Fibroblast of lung (primary cell): ENCODE results near the gene SLC16A8. TPM values are rescaled to one million over a fixed set of nuclear protein-coding genes. Genes with fewer than 3 reads are reported as not detected.
"Not testable (repeated sequence)": the region's sequence is repeated elsewhere in the genome, so short reads cannot be mapped to it uniquely, and the experiment has no call there.

ENCODE experiments used
- DNase-seq, 2 donors: peaks; one replicate each; pipeline versions ENCODE4 v3.0.0 to v3.0.0-alpha.2; 2010; ENCODE audit warnings: low read depth in 2 of 2
- H2AFZ ChIP-seq: 2 replicates; pipeline ENCODE4 v1.5.1; 2012; ENCODE audit warnings: low read length, control low read depth, inconsistent platforms
- H3K27ac ChIP-seq: 2 replicates; pipeline ENCODE4 v1.5.1; 2011; ENCODE audit warnings: low read length, control low read depth; ENCODE audit not compliant: insufficient read depth
- H3K27me3 ChIP-seq: 2 replicates; pipeline ENCODE4 v1.5.1; 2011; ENCODE audit warnings: mild to moderate bottlenecking, low read length; ENCODE audit not compliant: control insufficient read depth, insufficient read depth
- H3K36me3 ChIP-seq: 2 replicates; pipeline ENCODE4 v1.5.1; 2011; ENCODE audit warnings: low read length; ENCODE audit not compliant: control insufficient read depth, insufficient read depth
- H3K4me1 ChIP-seq: 2 replicates; pipeline ENCODE4 v1.5.1; 2011; ENCODE audit warnings: low read length; ENCODE audit not compliant: control insufficient read depth, insufficient read depth; ENCODE audit errors: extremely low read depth
- H3K4me2 ChIP-seq: 2 replicates; pipeline ENCODE4 v1.5.1; 2011; ENCODE audit warnings: low read length, control low read depth; ENCODE audit not compliant: insufficient read depth; ENCODE audit errors: extremely low read depth
- H3K4me3 ChIP-seq, 4 experiments: fragments of 200-600 bp in 1 of 4; sonication (generic) in 1 of 4; replicated peaks in 1 of 4; 2 replicates each; pipeline ENCODE4 v1.5.1; 2011 to 2016; ENCODE audit warnings: low read length in 4 of 4, low read depth in 3 of 4, mild to moderate bottlenecking in 3 of 4, control low read depth in 2 of 4, inconsistent platforms in 1 of 4, mixed read lengths in 1 of 4; ENCODE audit not compliant: insufficient read depth in 1 of 4; ENCODE audit errors: control extremely low read depth in 1 of 4
- H3K79me2 ChIP-seq: 2 replicates; pipeline ENCODE4 v1.5.1; 2012; ENCODE audit warnings: mild to moderate bottlenecking, low read length, inconsistent platforms; ENCODE audit not compliant: control insufficient read depth, insufficient read depth
- H3K9ac ChIP-seq: 2 replicates; pipeline ENCODE4 v1.5.1; 2011; ENCODE audit warnings: mild to moderate bottlenecking, low read length, control low read depth; ENCODE audit not compliant: insufficient read depth
- H3K9me3 ChIP-seq: 2 replicates; pipeline ENCODE4 v1.5.1; 2012; ENCODE audit warnings: low read depth, low read length; ENCODE audit not compliant: control insufficient read depth, insufficient read depth
- H4K20me1 ChIP-seq: 2 replicates; pipeline ENCODE4 v1.5.1; 2011; ENCODE audit warnings: low read length; ENCODE audit not compliant: control insufficient read depth, insufficient read depth; ENCODE audit errors: extremely low read depth
- CTCF ChIP-seq, 2 donors: IDR thresholded peaks in 1 of 2; conservative IDR thresholded peaks in 1 of 2; 1 replicate in 1 of 2; 2 replicates in 1 of 2; pipeline ENCODE4 v1.5.1; 2011 to 2012; ENCODE audit warnings: low read length in 2 of 2, control low read depth in 1 of 2, inconsistent platforms in 1 of 2, low read depth in 1 of 2, mild to moderate bottlenecking in 1 of 2
- EZH2 ChIP-seq: IDR thresholded peaks from 2 replicates; pipeline ENCODE4 v1.5.1; 2012; ENCODE audit warnings: low read length, control low read depth, mild to moderate bottlenecking; ENCODE audit errors: missing control alignments
- polyA plus RNA-seq, 2 donors: library from polyadenylated mRNA; depleted of rRNA in 1 of 2; stranded (reverse) in 1 of 2; unstranded in 1 of 2; fragments of >200 nt; gene quantifications; 2 replicates each; pipeline ENCODE4 v1.2.1, GENCODE V29; 2011 to 2012; ENCODE audit warnings: missing spikeins in 1 of 2
- total RNA-seq: library from RNA; depleted of rRNA; stranded (reverse); fragments of >200 nt; gene quantifications from 2 replicates; pipeline ENCODE4 v1.2.1, GENCODE V29; 2014

SLC16A8 gene
- total and polyA plus RNA-seq, 2 donors (not counting 1 experiment from before 2014, with no cell fraction given) = under 0.01 TPM; not detected in 1

GRCh38 chr22:38122616-38123015 is 38.6 kb upstream of the SLC16A8 start:
- no peaks in the 10 kb centered on the region for H3K9me3 ChIP-seq
- no peak overlapping the region for H3K9ac ChIP-seq
- no peak for DNase-seq
- no peak overlapping the region for H2AFZ ChIP-seq
- no peaks in the 10 kb centered on the region for H3K4me1 ChIP-seq
- H3K4me3 ChIP-seq = no peak overlapping the region
- no peak for TF ChIP-seq CTCF (conservative IDR thresholded peaks at IDR 0.05 in 1 of 2, IDR thresholded peaks at IDR 0.05 in 1 of 2; ENCODE audit: low read depth in 1 of 2, low read length in 2 of 2)
- no peak for TF ChIP-seq EZH2
- H3K4me2 ChIP-seq = no peak overlapping the region
- no peaks in the 10 kb centered on the region for H4K20me1 ChIP-seq
- H3K27ac ChIP-seq = no peak overlapping the region
- no peaks in the 10 kb centered on the region for H3K27me3 ChIP-seq
- H3K79me2 ChIP-seq = no peaks in the 10 kb centered on the region
- no peaks in the 10 kb centered on the region for H3K36me3 ChIP-seq

- TF ChIP-seq CTCF (conservative IDR thresholded peaks at IDR 0.05 in 1 of 2, IDR thresholded peaks at IDR 0.05 in 1 of 2; ENCODE audit: low read depth in 1 of 2, low read length in 2 of 2) = no peak
- TF ChIP-seq EZH2 = no peak
- no peaks in the 10 kb centered on the region for H3K9me3 ChIP-seq
These were observed 36.6 kb upstream of the SLC16A8 start for GRCh38 chr22:38120359-38121110.

GRCh38 chr22:38118747-38119146 is 34.8 kb upstream of the SLC16A8 start:
- not testable (repeated sequence) for H3K9me3 ChIP-seq, H3K36me3 ChIP-seq, H3K4me1 ChIP-seq, H4K20me1 ChIP-seq, H2AFZ ChIP-seq, H3K9ac ChIP-seq, H3K4me2 ChIP-seq, H3K27ac ChIP-seq, DNase-seq, H3K4me3 ChIP-seq, H3K27me3 ChIP-seq, H3K79me2 ChIP-seq

More at GRCh38 chr22:38120359-38121110, 36.6 kb upstream of the SLC16A8 start:
- H3K79me2 ChIP-seq = no peaks in the 10 kb centered on the region
- no peak for DNase-seq
- H2AFZ ChIP-seq = no peak overlapping the region
- no peaks in the 10 kb centered on the region for H3K27me3 ChIP-seq
- H3K4me3 ChIP-seq = no peak overlapping the region
- no peak overlapping the region for H3K27ac ChIP-seq
- no peaks in the 10 kb centered on the region for H3K4me1 ChIP-seq
- H4K20me1 ChIP-seq = no peaks in the 10 kb centered on the region
- H3K9ac ChIP-seq = no peak overlapping the region
- H3K36me3 ChIP-seq = no peaks in the 10 kb centered on the region
- no peak overlapping the region for H3K4me2 ChIP-seq
